ENCODE results near the gene SLC47A1.

- TF ChIP-seq YY1 (IDR thresholded peaks at IDR 0.05) (no peak), TAF1 (conservative IDR thresholded peaks at IDR 0.05) (no peak), CTCF (IDR thresholded peaks at IDR 0.05; ENCODE audit: low read depth, low read length, missing input control) (peak; percentile 87), ATF3 (IDR thresholded peaks at IDR 0.05) (peak; percentile 50), GABPA (IDR thresholded peaks at IDR 0.05 in 1 of 2, conservative IDR thresholded peaks at IDR 0.05 in 1 of 2) (no peak), MAX (IDR thresholded peaks at IDR 0.05) (no peak)
Observed at GRCh38 chr17:19513897-19514488, 19.7 kb upstream of the SLC47A1 start.
